Testis (tissue), 2 donors: Measurements from ENCODE around the gene ITGB8.

Experiments
- CTCF ChIP-seq, 3 experiments: fragments of 450-650 bp in 2 of 3; fragments of 200-600 bp in 1 of 3; sonication (generic) in 1 of 3; IDR thresholded peaks; one replicate each; pipeline ENCODE4 v1.5.1; 2016 to 2019; ENCODE audit warnings: antibody characterized with exemption in 3 of 3, mild to moderate bottlenecking in 2 of 3, moderate library complexity in 1 of 3
- POLR2A ChIP-seq: fragments of 450-650 bp; IDR thresholded peaks from one replicate; pipeline ENCODE4 v1.6.1; 2017; ENCODE audit warnings: antibody characterized with exemption, mild to moderate bottlenecking, moderate library complexity

GRCh38 chr7:20376796-20377195, 46.1 kb downstream of the ITGB8 start:
- TF ChIP-seq CTCF (IDR thresholded peaks at IDR 0.05) (no peak), POLR2A (no peak)
